Upper lobe of left lung (tissue), 4 donors: ENCODE measurements around the gene RTP3.

Source experiments
- POLR2AphosphoS5 ChIP-seq, 2 donors: sonication (generic); formaldehyde crosslinking; IDR thresholded peaks; one replicate each; pipeline ENCODE4 v1.5.1; 2017; ENCODE audit warnings: antibody characterized with exemption in 2 of 2
- TF ChIP-seq, protein P1 (sequence below), 6 experiments: fragments of 450-650 bp in 4 of 6; fragments of 200-600 bp in 2 of 6; sonication (generic) in 2 of 6; IDR thresholded peaks; one replicate each; pipeline ENCODE4 v1.5.1; 2016 to 2019; ENCODE audit warnings: antibody characterized with exemption in 6 of 6

DNA sequence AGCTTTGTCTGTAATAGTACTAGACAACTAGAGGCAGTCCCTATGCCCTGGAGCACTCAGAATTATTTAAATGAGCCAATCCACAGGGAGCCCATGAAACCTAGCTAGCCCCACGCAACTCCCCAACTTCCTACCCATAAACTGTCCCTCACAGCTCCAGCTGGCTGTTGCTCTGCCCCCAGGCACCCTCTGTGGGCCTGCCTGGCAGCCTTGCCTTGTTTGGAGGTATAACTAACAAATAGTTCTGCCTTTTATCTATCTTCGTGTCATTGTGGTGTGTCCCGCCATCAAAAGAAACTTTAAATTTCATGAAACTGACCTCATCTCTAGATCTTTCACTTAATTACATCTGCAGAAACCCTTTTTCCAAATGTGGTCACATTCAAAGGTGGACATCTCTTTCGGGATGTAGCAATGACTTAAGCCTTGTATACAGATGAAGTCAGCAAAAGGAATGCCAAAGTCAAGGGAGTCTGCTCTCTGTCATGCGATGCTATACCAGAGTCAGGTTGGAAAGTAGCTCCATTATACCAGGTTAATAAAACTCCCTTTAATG lies 1.8 kb upstream of the RTP3 start:
- TF ChIP-seq, protein P1, sequence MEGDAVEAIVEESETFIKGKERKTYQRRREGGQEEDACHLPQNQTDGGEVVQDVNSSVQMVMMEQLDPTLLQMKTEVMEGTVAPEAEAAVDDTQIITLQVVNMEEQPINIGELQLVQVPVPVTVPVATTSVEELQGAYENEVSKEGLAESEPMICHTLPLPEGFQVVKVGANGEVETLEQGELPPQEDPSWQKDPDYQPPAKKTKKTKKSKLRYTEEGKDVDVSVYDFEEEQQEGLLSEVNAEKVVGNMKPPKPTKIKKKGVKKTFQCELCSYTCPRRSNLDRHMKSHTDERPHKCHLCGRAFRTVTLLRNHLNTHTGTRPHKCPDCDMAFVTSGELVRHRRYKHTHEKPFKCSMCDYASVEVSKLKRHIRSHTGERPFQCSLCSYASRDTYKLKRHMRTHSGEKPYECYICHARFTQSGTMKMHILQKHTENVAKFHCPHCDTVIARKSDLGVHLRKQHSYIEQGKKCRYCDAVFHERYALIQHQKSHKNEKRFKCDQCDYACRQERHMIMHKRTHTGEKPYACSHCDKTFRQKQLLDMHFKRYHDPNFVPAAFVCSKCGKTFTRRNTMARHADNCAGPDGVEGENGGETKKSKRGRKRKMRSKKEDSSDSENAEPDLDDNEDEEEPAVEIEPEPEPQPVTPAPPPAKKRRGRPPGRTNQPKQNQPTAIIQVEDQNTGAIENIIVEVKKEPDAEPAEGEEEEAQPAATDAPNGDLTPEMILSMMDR (IDR thresholded peaks at IDR 0.05), result no peak
- no peak for TF ChIP-seq POLR2AphosphoS5 (IDR thresholded peaks at IDR 0.05)
